Spleen (tissue), 11 donors: Measurements from ENCODE around the gene FGFR2. TPM values are rescaled to one million over a fixed set of nuclear protein-coding genes. Genes with fewer than 3 reads are reported as not detected.

Experiments
- DNase-seq: peaks from one replicate; pipeline ENCODE4 v3.0.0-alpha.2; 2020
- H3K27ac ChIP-seq, 8 donors: fragments of 200-600 bp; sonication (generic) in 7 of 8; 1 replicate in 4 of 8; 2 replicates in 4 of 8; pipeline versions ENCODE4 v1.5.0 to v1.8.0; 2016 to 2021; ENCODE audit warnings: inconsistent platforms in 4 of 8, mild to moderate bottlenecking in 4 of 8, moderate library complexity in 1 of 8
- H3K27me3 ChIP-seq, 7 donors: fragments of 200-600 bp; sonication (generic) in 6 of 7; replicated peaks in 1 of 7; 1 replicate in 4 of 7; 2 replicates in 3 of 7; pipeline versions ENCODE4 v1.5.0 to v1.8.0; 2016 to 2021; ENCODE audit warnings: inconsistent platforms in 3 of 7, mild to moderate bottlenecking in 1 of 7
- H3K36me3 ChIP-seq, 6 donors: fragments of 200-600 bp; sonication (generic) in 5 of 6; 1 replicate in 4 of 6; 2 replicates in 2 of 6; pipeline versions ENCODE4 v1.5.0 to v1.8.0; 2016 to 2021; ENCODE audit warnings: inconsistent platforms in 2 of 6
- H3K4me1 ChIP-seq, 6 donors: fragments of 200-600 bp; sonication (generic) in 5 of 6; 1 replicate in 3 of 6; 2 replicates in 3 of 6; pipeline versions ENCODE4 v1.5.0 to v1.8.0; 2016 to 2021; ENCODE audit warnings: inconsistent platforms in 3 of 6
- H3K4me3 ChIP-seq, 8 donors: fragments of 200-600 bp; sonication (generic) in 7 of 8; 1 replicate in 4 of 8; 2 replicates in 4 of 8; pipeline versions ENCODE4 v1.5.0 to v1.8.0; 2016 to 2021; ENCODE audit warnings: inconsistent platforms in 4 of 8, mild to moderate bottlenecking in 4 of 8, moderate library complexity in 2 of 8
- H3K9me3 ChIP-seq, 8 donors: fragments of 200-600 bp; sonication (generic) in 7 of 8; 1 replicate in 4 of 8; 2 replicates in 4 of 8; pipeline versions ENCODE4 v1.5.0 to v1.8.0; 2016 to 2021; ENCODE audit warnings: inconsistent platforms in 4 of 8
- CTCF ChIP-seq, 11 experiments: fragments of 200-600 bp in 7 of 11; fragments of 450-650 bp in 4 of 11; sonication (generic) in 4 of 11; IDR thresholded peaks in 8 of 11; conservative IDR thresholded peaks in 3 of 11; 1 replicate in 7 of 11; 2 replicates in 4 of 11; pipeline versions ENCODE4 v1.4.0 to v1.8.0; 2016 to 2021; ENCODE audit warnings: antibody characterized with exemption in 11 of 11, inconsistent platforms in 4 of 11, mild to moderate bottlenecking in 1 of 11
- POLR2A ChIP-seq, 3 donors: fragments of 450-650 bp; IDR thresholded peaks; one replicate each; pipeline ENCODE4 v1.5.1; 2017; ENCODE audit warnings: antibody characterized with exemption in 3 of 3, mild to moderate bottlenecking in 1 of 3
- POLR2AphosphoS5 ChIP-seq, 3 donors: sonication (generic); formaldehyde crosslinking; IDR thresholded peaks; one replicate each; pipeline ENCODE4 v1.5.1; 2017; ENCODE audit warnings: antibody characterized with exemption in 3 of 3
- WGBS, 5 donors: extraction: QIAGEN DNeasy Blood & Tissue Kit in 3 of 5; methylation state at CpG; one replicate each; pipeline versions ENCODE4 v1.1.5 to v1.1.7; 2013 to 2018; 5-methylcytosine and 5-hydroxymethylcytosine counted together
- intact Hi-C: fragments of 100-400 bp; cut with DNase I; formaldehyde crosslinking; loops from one replicate; pipeline ENCODE4 v1.15.0; 2023; ENCODE audit warnings: low total_unique reads
- polyA plus RNA-seq, 3 donors: library from polyadenylated mRNA; stranded (reverse); fragments of 200-250 nt; gene quantifications; one replicate each; pipeline ENCODE4 v1.2.1, GENCODE V29; 2013
- total RNA-seq, 7 donors: library from RNA; depleted of rRNA in 3 of 7; stranded (reverse); fragments of >200 nt in 3 of 7; fragmentation: NEBNext Ultra II Directional in 4 of 7; extraction: Animal tissue kit (Norgen Biotek cat#: 25700) in 4 of 7; gene quantifications; one replicate each; pipeline versions ENCODE4 v1.1.0 to v1.2.1, GENCODE V29; 2016 to 2021
- donor health status: healthy with polysubstance abuse.
- donor health status: DM: no; HTN: no; CAD: no; lungs with moderate emphysema.
- donor health status: DM: no; HTN: no; CAD: no.
- donor health status: Bipolar disorder and iron deficiency.
- donor health status: healthy.
- donor health status: DM: no; HTN: no; CAD: no.
- donor health status: DM: yes; HTN: yes; CAD: no.

Gene FGFR2
- total and polyA plus RNA-seq, 10 donors = 0.24 to 1.8 (median 0.91) TPM

GRCh38 chr10:121495719-121496118, 102.5 kb downstream of the FGFR2 start:
- Histone ChIP-seq H3K36me3 (no peaks in the 10 kb centered on the region), H3K9me3 (no peaks in the 10 kb centered on the region), H3K27me3 (no peaks in the 10 kb centered on the region), H3K4me3 (no peak overlapping the region), H3K27ac (no peak overlapping the region), H3K4me1 (no peaks in the 10 kb centered on the region)
- no peak for TF ChIP-seq CTCF (IDR thresholded peaks at IDR 0.05 in 8 of 11, conservative IDR thresholded peaks at IDR 0.05 in 3 of 11)
- no peak for TF ChIP-seq POLR2A (IDR thresholded peaks at IDR 0.05)
- no peak for TF ChIP-seq POLR2AphosphoS5 (IDR thresholded peaks at IDR 0.05)
- 87 to 90% (median 88%) methylated on average over 9 of the region's 9 CpGs for WGBS, 5 donors
- intact Hi-C loops = no loop called here
- DNase-seq = no peak

- Histone ChIP-seq H3K9me3 (no peaks in the 10 kb centered on the region), H3K36me3 (no peaks in the 10 kb centered on the region), H3K4me3 (no peak overlapping the region), H3K27ac (no peak overlapping the region), H3K4me1 (no peaks in the 10 kb centered on the region), H3K27me3 (no peaks in the 10 kb centered on the region)
- DNase-seq = no peak
- 76 to 89% (median 79%) methylated on average over 2 of the region's 2 CpGs for WGBS, 5 donors
- TF ChIP-seq POLR2A (IDR thresholded peaks at IDR 0.05) (no peak), CTCF (IDR thresholded peaks at IDR 0.05 in 8 of 11, conservative IDR thresholded peaks at IDR 0.05 in 3 of 11) (no peak), POLR2AphosphoS5 (IDR thresholded peaks at IDR 0.05) (no peak)
- intact Hi-C loops = no loop called here
Measured at GRCh38 chr10:121494296-121494695, 103.9 kb downstream of the FGFR2 start.

GRCh38 chr10:121493521-121493920, 104.7 kb downstream of the FGFR2 start:
- Histone ChIP-seq H3K9me3 (no peaks in the 10 kb centered on the region), H3K36me3 (no peaks in the 10 kb centered on the region), H3K27ac (no peak overlapping the region), H3K4me1 (no peaks in the 10 kb centered on the region), H3K27me3 (no peaks in the 10 kb centered on the region), H3K4me3 (no peak overlapping the region)
- 75 to 89% (median 85%) methylated on average over 8 of the region's 8 CpGs for WGBS, 5 donors
- DNase-seq = no peak
- intact Hi-C loops = no loop called here
- TF ChIP-seq CTCF (IDR thresholded peaks at IDR 0.05 in 8 of 11, conservative IDR thresholded peaks at IDR 0.05 in 3 of 11) (no peak), POLR2AphosphoS5 (IDR thresholded peaks at IDR 0.05) (no peak), POLR2A (IDR thresholded peaks at IDR 0.05) (no peak)

- intact Hi-C loops = no loop called here
- no peak for TF ChIP-seq CTCF (IDR thresholded peaks at IDR 0.05 in 8 of 11, conservative IDR thresholded peaks at IDR 0.05 in 3 of 11)
- TF ChIP-seq POLR2A (IDR thresholded peaks at IDR 0.05) = no peak
- TF ChIP-seq POLR2AphosphoS5 (IDR thresholded peaks at IDR 0.05) = no peak
- DNase-seq = no peak
- Histone ChIP-seq H3K4me1 (no peaks in the 10 kb centered on the region), H3K4me3 (no peak overlapping the region), H3K27me3 (no peaks in the 10 kb centered on the region), H3K9me3 (no peaks in the 10 kb centered on the region), H3K27ac (no peak overlapping the region), H3K36me3 (no peaks in the 10 kb centered on the region)
- WGBS, 5 donors = 65 to 80% (median 79%) methylated on average over 15 to 17 of the region's 17 CpGs
Measured at GRCh38 chr10:121490871-121491519, 107.2 kb downstream of the FGFR2 start.
